Measurements from ENCODE around the gene SMKR1.
"Not testable (repeated sequence)": the region's sequence is repeated elsewhere in the genome, so short reads cannot be mapped to it uniquely, and the experiment has no call there.

The SMKR1 gene

DNA sequence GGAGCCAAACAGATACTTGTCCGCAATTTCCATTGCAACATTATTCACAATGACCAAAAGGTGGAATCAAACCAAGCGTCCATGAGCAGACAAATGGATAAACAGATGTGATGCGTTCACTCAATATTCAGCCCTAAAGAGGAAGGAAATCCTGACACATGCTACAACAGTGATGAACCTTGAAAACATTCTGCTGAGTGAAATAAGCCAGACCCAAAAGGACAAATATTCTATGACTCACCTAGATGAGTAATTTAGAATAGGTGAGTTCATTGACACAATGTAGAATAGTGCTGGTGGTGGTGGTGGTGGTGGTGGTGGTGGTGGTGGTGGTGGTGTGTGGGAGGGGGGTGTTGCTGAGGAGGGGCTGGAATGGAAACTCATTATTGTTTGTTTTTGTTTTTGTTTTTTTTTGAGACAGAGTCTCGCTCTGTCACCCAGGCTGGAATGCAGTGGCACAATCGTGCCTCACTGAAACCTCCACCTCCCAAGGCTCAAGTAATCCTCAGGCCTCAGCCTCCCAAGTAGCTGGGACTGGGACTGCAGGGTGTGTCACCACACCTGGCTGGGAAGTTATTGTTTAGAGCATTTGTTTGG, 28.6 kb downstream of the SMKR1 start:
- DNase-seq: no peak

DNA sequence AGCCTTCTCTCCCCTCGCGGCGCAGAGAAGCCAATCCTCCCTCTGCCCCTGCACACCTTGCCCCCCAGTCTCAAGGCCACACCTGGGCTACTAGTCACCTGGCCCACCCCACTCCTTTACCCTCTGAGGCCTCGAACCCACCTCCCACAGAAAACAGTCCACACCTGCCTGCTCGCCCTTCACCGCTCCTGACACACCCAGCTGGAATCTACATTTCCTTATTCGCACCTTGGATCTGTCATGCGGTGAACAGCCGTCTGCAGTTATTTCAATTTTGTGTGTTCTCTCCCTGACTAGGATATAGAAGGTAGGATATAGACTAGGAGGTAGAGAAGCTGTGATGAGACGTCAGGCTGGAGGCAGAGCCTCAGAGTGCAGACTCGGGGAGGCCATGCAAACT, 29.4 kb downstream of the SMKR1 start:
- no peak for DNase-seq

GRCh38 chr7:129532375-129532774, 30.0 kb downstream of the SMKR1 start:
- no peak for DNase-seq

GRCh38 chr7:129534558-129535274, 32.4 kb downstream of the SMKR1 start:
- not testable (repeated sequence) for DNase-seq

GRCh38 chr7:129535896-129536295, 33.6 kb downstream of the SMKR1 start:
- no peak for DNase-seq

- DNase-seq: no peak
Measured at GRCh38 chr7:129536323-129536722, 34.0 kb downstream of the SMKR1 start.

- DNase-seq: no peak
Measured at GRCh38 chr7:129538790-129539189, 36.5 kb downstream of the SMKR1 start.

DNA sequence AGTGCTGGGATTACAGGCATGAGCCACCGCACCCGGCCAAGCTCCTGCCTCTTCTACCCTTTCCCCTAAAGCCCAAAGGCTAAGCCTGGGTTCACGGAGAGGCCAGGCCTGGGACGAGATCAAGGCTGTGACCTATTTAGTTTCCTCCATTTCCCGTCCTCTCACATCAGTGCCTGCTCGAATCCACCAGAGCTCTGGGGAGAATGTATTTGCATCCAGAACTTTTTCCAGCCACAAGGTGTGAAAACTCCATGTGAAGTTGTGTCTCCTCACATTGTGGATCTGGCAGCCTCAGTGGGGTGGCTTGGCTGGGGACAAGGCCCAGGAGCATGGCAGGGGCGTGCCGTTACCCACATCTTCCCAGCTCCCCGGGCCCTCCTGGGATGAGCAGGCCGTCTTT, 38.0 kb downstream of the SMKR1 start:
- DNase-seq: no peak

GRCh38 chr7:129544700-129545099, 42.4 kb downstream of the SMKR1 start:
- DNase-seq: no peak

GRCh38 chr7:129550693-129551360, 48.5 kb downstream of the SMKR1 start:
- DNase-seq: no peak

DNA sequence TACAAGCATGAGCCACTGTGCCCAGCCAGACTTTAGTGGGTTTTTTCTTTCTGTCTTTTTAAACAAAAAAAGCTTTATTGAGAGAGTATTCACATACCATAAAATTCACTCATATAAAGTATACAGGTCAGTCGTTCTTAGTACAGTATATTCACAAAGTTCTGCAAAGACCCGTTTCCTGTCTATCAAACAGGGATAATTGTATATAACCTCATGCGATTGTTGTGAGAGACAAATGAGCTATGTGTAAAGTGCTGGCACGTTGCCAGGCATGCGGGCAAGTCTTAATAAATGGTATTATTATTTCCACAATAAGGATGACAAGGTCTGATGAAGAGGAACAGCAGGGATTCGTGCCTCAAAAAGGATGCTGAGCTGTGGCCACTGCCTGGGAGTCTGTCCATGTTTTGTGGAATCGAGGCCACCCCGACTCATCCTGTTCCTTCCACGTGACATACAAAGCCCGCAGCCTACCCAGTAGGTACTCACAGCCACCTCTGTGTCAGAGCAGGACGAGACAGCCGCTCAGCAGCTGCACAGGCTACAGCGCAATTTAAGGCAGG, 51.6 kb downstream of the SMKR1 start:
- no peak for DNase-seq

- DNase-seq: no peak
Measured at GRCh38 chr7:129556607-129557133, 54.3 kb downstream of the SMKR1 start.

GRCh38 chr7:129557686-129558481, 55.6 kb downstream of the SMKR1 start:
- no peak for DNase-seq

- DNase-seq: no peak
Measured at GRCh38 chr7:129559564-129559963, 57.2 kb downstream of the SMKR1 start.

DNA sequence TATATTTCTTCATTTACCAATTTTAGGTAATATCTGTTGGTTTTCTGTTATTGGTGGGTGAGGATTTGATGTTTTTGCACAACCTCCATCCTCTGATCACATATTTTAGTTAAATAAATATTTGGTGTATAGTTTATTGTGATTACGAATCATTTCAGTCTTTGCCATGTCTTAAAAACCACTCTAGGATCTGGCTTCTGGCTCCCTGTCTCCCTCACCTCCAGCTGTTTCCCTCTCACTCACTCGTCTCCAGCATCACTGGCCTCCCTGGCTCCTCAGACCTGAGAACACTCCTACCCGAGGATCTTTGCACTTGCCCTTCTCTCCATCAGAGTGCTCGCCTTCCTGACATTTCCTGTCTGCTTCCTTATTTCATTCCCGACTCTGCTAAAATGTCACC, 58.5 kb downstream of the SMKR1 start:
- no peak for DNase-seq

GRCh38 chr7:129561677-129562359, 59.5 kb downstream of the SMKR1 start:
- DNase-seq: no peak

Data from 8988T (cell line).